ENCODE measurements around the gene STAMBPL1.

DNA sequence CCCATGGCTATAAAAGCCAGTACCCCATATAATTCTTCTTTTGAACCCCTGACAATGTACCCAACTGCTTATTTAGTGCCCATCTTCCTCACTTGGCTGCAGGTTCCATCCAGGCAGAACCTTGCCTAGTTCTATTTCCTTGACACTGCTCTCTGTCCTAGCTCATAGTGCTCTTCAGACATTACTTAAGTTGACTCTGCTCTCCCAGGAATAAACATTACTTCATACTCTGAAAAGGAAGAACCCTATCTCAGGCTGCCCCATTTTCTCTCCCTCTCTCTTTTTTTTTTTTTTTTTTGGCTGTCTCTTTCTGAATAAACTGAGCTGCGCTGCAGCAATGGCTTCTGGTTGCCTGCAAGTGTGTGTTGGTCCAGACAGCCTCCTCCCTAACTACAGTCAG is 51.5 kb downstream of the STAMBPL1 start:
- TF ChIP-seq ZNF274 (IDR thresholded peaks at IDR 0.05; ENCODE audit: low read depth, low read length) (no peak), YY1 (IDR thresholded peaks at IDR 0.05; ENCODE audit: insufficient read depth, insufficient read length) (no peak)

All from NT2/D1 (cell line).